ENCODE measurements around the gene MYO5A.

Gene MYO5A

DNA sequence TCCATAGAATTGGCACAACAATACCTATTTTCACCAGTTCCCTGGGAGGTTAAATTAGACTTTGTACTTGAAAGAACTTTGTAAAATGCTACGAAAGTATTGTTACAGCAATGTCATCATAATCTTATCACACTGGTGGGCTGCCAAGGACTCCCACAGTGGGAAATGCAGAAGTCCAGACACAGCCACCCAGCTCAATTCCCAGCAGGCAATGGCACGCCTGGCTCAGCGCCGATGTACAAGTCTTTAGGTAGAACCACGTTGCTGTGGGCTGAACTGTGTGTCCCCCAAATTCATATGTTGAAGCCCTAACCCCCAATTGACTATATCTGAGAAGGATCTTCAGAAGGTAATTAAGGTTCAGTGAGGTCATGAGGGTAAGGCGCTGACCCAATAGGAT, 245.4 kb downstream of the MYO5A start:
- no peak overlapping the region for H3K4me3 ChIP-seq (replicated peaks in 1 of 2; ENCODE audit: low read depth in 2 of 2, low read length in 2 of 2)
- TF ChIP-seq, protein P1, sequence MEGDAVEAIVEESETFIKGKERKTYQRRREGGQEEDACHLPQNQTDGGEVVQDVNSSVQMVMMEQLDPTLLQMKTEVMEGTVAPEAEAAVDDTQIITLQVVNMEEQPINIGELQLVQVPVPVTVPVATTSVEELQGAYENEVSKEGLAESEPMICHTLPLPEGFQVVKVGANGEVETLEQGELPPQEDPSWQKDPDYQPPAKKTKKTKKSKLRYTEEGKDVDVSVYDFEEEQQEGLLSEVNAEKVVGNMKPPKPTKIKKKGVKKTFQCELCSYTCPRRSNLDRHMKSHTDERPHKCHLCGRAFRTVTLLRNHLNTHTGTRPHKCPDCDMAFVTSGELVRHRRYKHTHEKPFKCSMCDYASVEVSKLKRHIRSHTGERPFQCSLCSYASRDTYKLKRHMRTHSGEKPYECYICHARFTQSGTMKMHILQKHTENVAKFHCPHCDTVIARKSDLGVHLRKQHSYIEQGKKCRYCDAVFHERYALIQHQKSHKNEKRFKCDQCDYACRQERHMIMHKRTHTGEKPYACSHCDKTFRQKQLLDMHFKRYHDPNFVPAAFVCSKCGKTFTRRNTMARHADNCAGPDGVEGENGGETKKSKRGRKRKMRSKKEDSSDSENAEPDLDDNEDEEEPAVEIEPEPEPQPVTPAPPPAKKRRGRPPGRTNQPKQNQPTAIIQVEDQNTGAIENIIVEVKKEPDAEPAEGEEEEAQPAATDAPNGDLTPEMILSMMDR (IDR thresholded peaks at IDR 0.05; ENCODE audit: low read depth, low read length) = no peak
- peak in 1 of 2 donors; percentile 3 for DNase-seq (ENCODE audit: low read depth in 2 of 2)

DNA sequence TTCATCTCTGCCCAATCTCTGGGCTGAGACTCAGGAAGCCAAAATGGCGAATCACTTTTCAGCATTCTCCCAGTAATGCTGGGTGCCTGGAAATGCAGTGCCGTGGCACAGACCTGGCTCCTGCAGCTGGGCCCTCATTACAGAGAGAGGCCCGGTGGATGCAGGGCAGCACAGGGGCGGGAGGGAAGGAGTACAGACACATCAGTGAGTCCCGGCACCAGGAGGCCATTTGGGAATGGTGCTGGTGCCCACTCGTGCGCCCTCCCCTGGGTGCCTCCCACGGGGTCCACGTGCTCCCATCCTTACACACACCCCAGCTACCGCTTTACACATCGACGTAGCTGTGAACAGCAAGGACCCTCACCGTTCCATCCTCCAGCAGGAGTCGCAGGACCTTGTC, 246.3 kb downstream of the MYO5A start:
- TF ChIP-seq, protein P1 (IDR thresholded peaks at IDR 0.05; ENCODE audit: low read depth, low read length) = no peak
- no peak overlapping the region for H3K4me3 ChIP-seq (replicated peaks in 1 of 2; ENCODE audit: low read depth in 2 of 2, low read length in 2 of 2)
- DNase-seq (ENCODE audit: low read depth in 2 of 2) = no peak

DNA sequence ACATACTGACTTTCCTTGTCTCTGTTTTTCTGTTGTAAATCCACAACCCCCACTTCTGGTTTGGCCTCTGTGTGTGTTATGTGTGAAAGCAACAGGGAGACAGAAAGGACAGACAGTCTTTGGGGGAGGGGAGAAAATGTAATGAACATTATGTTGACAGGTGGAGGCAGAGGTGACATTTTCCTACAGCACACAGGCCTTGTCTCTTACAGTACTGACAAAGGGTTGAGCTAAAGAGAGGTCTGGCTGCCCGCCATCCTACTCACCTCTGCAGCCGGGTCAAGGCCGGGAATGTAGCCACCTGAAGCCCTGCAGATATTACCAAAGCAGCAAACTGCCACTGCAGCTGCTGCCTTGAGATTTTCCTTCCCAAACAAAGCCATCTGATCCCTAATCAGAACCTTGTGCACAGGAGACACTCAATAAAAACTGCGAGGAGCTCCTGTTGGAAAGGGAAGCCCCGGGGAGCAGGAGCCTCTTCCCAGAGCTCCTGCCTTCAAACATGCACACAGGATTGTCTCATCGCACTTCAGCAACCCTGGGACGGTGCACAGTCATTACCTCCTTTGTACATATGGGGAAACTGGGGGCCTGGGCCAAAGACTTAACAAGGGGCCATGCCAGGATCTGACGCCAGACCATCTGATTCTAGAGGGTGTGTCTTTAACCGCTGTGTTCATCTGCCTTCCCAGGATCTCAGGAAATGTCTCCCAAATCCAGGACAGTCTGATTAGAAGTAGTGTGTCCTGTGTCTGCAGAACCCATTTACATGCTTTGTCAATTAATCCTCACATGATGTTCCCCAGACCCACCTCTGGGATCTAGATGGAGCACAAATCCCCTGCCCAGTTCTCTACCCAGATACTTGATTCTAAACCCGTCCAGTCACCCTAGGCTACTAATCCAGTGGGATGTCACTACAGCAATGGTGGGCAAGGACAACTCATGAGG, 247.3 kb downstream of the MYO5A start:
- no peak for DNase-seq (ENCODE audit: low read depth in 2 of 2)

DNA sequence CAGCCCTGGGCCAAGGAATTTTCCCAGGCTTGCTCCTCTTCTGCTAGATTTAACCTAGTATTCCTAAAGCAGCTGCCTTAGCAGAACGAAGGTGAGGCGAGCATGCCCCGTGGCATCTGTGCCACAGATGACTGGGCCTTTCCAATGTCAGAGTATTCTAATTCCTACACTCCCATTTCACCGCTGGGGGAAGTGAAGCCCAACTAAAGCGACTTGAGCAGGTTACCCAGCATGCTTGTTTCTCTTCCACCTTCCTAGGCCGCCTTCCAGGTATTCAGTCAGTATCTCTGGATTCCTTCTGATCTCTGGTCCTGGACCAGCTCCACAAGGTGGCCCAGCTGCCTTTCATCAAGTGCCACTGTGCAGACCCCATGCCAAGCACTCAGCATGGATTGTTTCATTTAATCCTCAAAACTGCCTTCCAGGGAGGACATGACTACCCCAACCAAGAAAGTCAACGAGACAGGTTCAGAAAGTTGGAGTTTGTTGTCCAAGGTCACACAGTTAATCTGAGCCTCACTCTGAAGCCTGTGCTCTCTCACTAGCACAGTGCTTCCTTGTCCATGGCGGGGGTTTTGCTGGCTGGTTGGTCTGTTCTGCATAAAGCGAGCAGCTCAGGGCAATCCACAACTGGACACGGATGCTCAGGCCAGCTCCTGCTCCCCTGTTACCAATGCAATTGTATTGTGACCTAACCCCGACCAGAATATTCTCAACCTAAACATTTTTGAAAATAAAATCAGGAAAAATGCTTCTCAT, 248.2 kb downstream of the MYO5A start:
- no peak overlapping the region for H3K4me3 ChIP-seq (replicated peaks in 1 of 2; ENCODE audit: low read depth in 2 of 2, low read length in 2 of 2)
- no peak for DNase-seq (ENCODE audit: low read depth in 2 of 2)
- TF ChIP-seq, protein P1 (IDR thresholded peaks at IDR 0.05; ENCODE audit: low read depth, low read length) = no peak

More for the DNA sequence above, 247.3 kb downstream of the MYO5A start:
- TF ChIP-seq, protein P1 (IDR thresholded peaks at IDR 0.05; ENCODE audit: low read depth, low read length) = no peak
- H3K4me3 ChIP-seq (replicated peaks in 1 of 2; ENCODE audit: low read depth in 2 of 2, low read length in 2 of 2) = no peak overlapping the region

DNA sequence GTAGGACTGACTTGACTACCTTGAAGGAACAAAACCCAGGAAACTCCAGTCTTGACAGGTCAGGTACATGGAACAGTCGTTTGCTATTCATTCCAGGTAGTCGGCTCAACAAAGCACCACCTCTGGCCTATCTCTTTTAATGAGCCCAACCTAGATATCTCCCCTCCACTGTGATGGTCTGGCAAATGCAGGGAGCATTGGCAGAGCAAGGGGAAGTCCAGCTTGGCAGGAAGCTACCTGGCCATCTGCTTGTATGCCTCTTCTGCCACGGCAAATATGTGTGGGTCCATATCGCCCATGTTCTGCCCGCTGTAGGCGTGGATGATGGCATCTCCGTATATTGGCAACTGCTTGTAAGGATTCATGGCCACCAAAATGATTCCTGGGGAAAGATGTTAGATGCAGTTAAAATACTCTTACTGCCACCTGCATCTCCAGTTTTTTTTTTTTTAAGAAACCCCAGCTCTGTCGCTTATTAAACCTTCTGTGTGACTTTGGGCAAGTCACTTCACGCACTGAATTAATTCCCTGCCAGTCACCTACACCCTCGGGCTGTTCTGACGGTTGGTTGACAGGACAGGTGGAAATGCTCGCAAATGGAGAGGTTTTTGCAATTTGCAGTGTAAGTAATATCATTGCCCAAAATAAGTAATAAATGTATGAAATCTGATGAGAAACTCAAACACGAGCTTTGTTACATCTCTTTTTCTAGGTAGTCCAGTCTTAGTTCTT, 249.9 kb downstream of the MYO5A start:
- TF ChIP-seq, protein P1 (IDR thresholded peaks at IDR 0.05; ENCODE audit: low read depth, low read length) = no peak
- no peak overlapping the region for H3K4me3 ChIP-seq (replicated peaks in 1 of 2; ENCODE audit: low read depth in 2 of 2, low read length in 2 of 2)
- DNase-seq (ENCODE audit: low read depth in 2 of 2) = no peak

DNA sequence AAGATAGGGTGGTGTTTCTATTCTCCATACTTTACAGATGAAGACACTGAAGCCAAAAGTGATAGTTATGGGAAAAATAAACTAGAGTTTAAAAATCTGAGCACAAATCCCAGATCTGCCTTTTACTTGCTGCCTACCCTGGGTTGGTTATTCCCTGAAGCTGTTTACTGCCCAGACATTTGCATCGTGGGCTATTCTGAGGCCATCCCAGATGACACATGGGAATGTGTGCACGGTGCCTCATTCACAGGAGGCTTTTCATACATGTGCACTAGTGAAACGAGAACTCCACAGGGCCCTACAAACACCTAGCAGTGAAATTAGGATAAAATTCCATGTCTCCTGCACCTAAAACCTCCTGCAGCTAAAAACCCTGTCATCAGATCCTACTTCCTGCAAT, 250.5 kb downstream of the MYO5A start:
- TF ChIP-seq, protein P1 (IDR thresholded peaks at IDR 0.05; ENCODE audit: low read depth, low read length) = no peak
- no peak overlapping the region for H3K4me3 ChIP-seq (replicated peaks in 1 of 2; ENCODE audit: low read depth in 2 of 2, low read length in 2 of 2)
- no peak for DNase-seq (ENCODE audit: low read depth in 2 of 2)
